Measurements from ENCODE around the gene ECE2. TPM values are rescaled to one million over a fixed set of nuclear protein-coding genes. Genes with fewer than 3 reads are reported as not detected.
"Not testable (repeated sequence)": the region's sequence is repeated elsewhere in the genome, so short reads cannot be mapped to it uniquely, and the experiment has no call there.

Gene ECE2
- total and polyA plus RNA-seq, 4 donors = not detected

GRCh38 chr3:184339451-184340135 is 63.8 kb downstream of the ECE2 start:
- H3K9ac ChIP-seq (ENCODE audit: low read depth in 1 of 2, low read length in 2 of 2); H3K9me3 ChIP-seq (ENCODE audit: control insufficient read depth in 4 of 4, low read length in 3 of 4); H3K27ac ChIP-seq (ENCODE audit: low read depth in 1 of 2, low read length in 2 of 2); H3K4me3 ChIP-seq (ENCODE audit: low read depth in 1 of 3, low read length in 3 of 3); DNase-seq (ENCODE audit: low spot score); H3K27me3 ChIP-seq (ENCODE audit: control insufficient read depth in 4 of 4, insufficient read depth in 4 of 4, low read length in 3 of 4): not testable (repeated sequence)
- H3K36me3 ChIP-seq (ENCODE audit: control insufficient read depth in 4 of 4, insufficient read depth in 3 of 4, low read depth in 1 of 4, low read length in 3 of 4) = peaks cover 0 to 21% (median 7%) of the 10 kb centered on the region in 4 donors
- WGBS = 97% methylated on average over 19 of the region's 19 CpGs
- H3K4me1 ChIP-seq (ENCODE audit: control insufficient read depth in 4 of 4, insufficient read depth in 4 of 4, low read length in 3 of 4) = peaks cover 0 to 13% (median 6%) of the 10 kb centered on the region in 4 donors

- H3K36me3 ChIP-seq (ENCODE audit: control insufficient read depth in 4 of 4, insufficient read depth in 3 of 4, low read depth in 1 of 4, low read length in 3 of 4) = peaks cover 0 to 18% (median 5%) of the 10 kb centered on the region in 4 donors
- H3K27ac ChIP-seq (ENCODE audit: low read depth in 1 of 2, low read length in 2 of 2) = no peak overlapping the region
- H3K4me1 ChIP-seq (ENCODE audit: control insufficient read depth in 4 of 4, insufficient read depth in 4 of 4, low read length in 3 of 4) = peaks cover 0 to 6% (median 2%) of the 10 kb centered on the region in 4 donors
- WGBS = 95% methylated on average over 7 of the region's 7 CpGs
- H3K9me3 ChIP-seq (ENCODE audit: control insufficient read depth in 4 of 4, low read length in 3 of 4) = no peaks in the 10 kb centered on the region
- TF ChIP-seq MAX (IDR thresholded peaks at IDR 0.05) (no peak), JUND (IDR thresholded peaks at IDR 0.05) (no peak), FOXA1 (IDR thresholded peaks at IDR 0.05) (no peak), HNF4A (conservative IDR thresholded peaks at IDR 0.05) (no peak), ZBTB33 (IDR thresholded peaks at IDR 0.05) (no peak), CTCF (IDR thresholded peaks at IDR 0.05; ENCODE audit: low read depth, low read length, missing input control) (no peak), TAF1 (conservative IDR thresholded peaks at IDR 0.05) (no peak)
- H3K27me3 ChIP-seq (ENCODE audit: control insufficient read depth in 4 of 4, insufficient read depth in 4 of 4, low read length in 3 of 4) = no peaks in the 10 kb centered on the region
- H3K9ac ChIP-seq (ENCODE audit: low read depth in 1 of 2, low read length in 2 of 2) = no peak overlapping the region
- no peak overlapping the region for H3K4me3 ChIP-seq (ENCODE audit: low read depth in 1 of 3, low read length in 3 of 3)
- DNase-seq (ENCODE audit: low spot score) = no peak
Measured at GRCh38 chr3:184341925-184342324, 66.1 kb downstream of the ECE2 start.

Small RNA genes lying within 50 kb of the gene (small RNA-seq; reads per million reads assigned to genes)
- gene MIR1224 (not detected), gene SNORD66 (334 reads per million, percentile 99 among the genes with 10 or more reads in this experiment)

Other genes starting within 250 kb of the ECE2 start
- not detected for gene HTR3D, start 244.3 kb upstream of the ECE2 start, total RNA-seq
- gene HTR3D, start 244.3 kb upstream of the ECE2 start, polyA plus RNA-seq = not detected
- not detected for gene HTR3C, start 223.0 kb upstream of the ECE2 start, total RNA-seq
- not detected for gene HTR3C, start 223.0 kb upstream of the ECE2 start, polyA plus RNA-seq
- not detected for gene HTR3E, start 179.0 kb upstream of the ECE2 start, total RNA-seq
- gene HTR3E, start 179.0 kb upstream of the ECE2 start, polyA plus RNA-seq = not detected
- gene EIF2B5, start 140.7 kb upstream of the ECE2 start, total RNA-seq = 10 to 100 TPM; 28.2 to 34.3 TPM
- gene EIF2B5, start 140.7 kb upstream of the ECE2 start, polyA plus RNA-seq = 10 to 100 TPM; 19.0 to 20.6 TPM
- 10 to 100 TPM; 19.2 to 26.3 TPM for gene DVL3, start 120.6 kb upstream of the ECE2 start, total RNA-seq
- 10 to 100 TPM in 1 of 2 donors, 1 to 10 TPM in 1; 8.6 to 15.7 TPM for gene DVL3, start 120.6 kb upstream of the ECE2 start, polyA plus RNA-seq
- gene AP2M1, start 101.2 kb upstream of the ECE2 start, total RNA-seq = 100 to 1,000 TPM; 114 to 200 TPM
- gene AP2M1, start 101.2 kb upstream of the ECE2 start, polyA plus RNA-seq = 100 to 1,000 TPM in 1 of 2 donors, 10 to 100 TPM in 1; 71.9 to 155 TPM
- gene ABCF3, start 89.8 kb upstream of the ECE2 start, total RNA-seq = 10 to 100 TPM; 28.1 to 59.2 TPM
- gene ABCF3, start 89.8 kb upstream of the ECE2 start, polyA plus RNA-seq = 10 to 100 TPM; 29.7 to 37.8 TPM
- gene VWA5B2, start 46.4 kb upstream of the ECE2 start, total RNA-seq = under 1 TPM; under 0.01 to 0.14 TPM
- under 1 TPM in 1 of 2 donors, not detected in 1; 0.08 TPM for gene VWA5B2, start 46.4 kb upstream of the ECE2 start, polyA plus RNA-seq
- gene ALG3, start 27.1 kb upstream of the ECE2 start, total RNA-seq = 10 to 100 TPM; 27.7 to 64.5 TPM
- gene ALG3, start 27.1 kb upstream of the ECE2 start, polyA plus RNA-seq = 10 to 100 TPM; 64.4 to 78.6 TPM
- gene EEF1AKMT4, start 26.4 kb upstream of the ECE2 start, total RNA-seq = 10 to 100 TPM in 1 of 2 donors, 1 to 10 TPM in 1; 2.1 to 11.0 TPM
- gene EEF1AKMT4, start 26.4 kb upstream of the ECE2 start, polyA plus RNA-seq = 10 to 100 TPM; 10.6 to 13.9 TPM
- not detected for gene CAMK2N2, start 14.5 kb upstream of the ECE2 start, total RNA-seq
- gene CAMK2N2, start 14.5 kb upstream of the ECE2 start, polyA plus RNA-seq = under 1 TPM in 1 of 2 donors, not detected in 1; 0.61 TPM
- gene PSMD2, start 23.2 kb downstream of the ECE2 start, total RNA-seq = 100 to 1,000 TPM; 200 to 213 TPM
- 100 to 1,000 TPM in 1 of 2 donors, 10 to 100 TPM in 1; 77.5 to 122 TPM for gene PSMD2, start 23.2 kb downstream of the ECE2 start, polyA plus RNA-seq
- 100 to 1,000 TPM; 162 to 329 TPM for gene EIF4G1, start 38.6 kb downstream of the ECE2 start, total RNA-seq
- 100 to 1,000 TPM; 140 to 253 TPM for gene EIF4G1, start 38.6 kb downstream of the ECE2 start, polyA plus RNA-seq
- gene FAM131A, start 61.6 kb downstream of the ECE2 start, total RNA-seq = 1 to 10 TPM; 3.5 to 5.7 TPM
- gene FAM131A, start 61.6 kb downstream of the ECE2 start, polyA plus RNA-seq = 1 to 10 TPM in 1 of 2 donors, under 1 TPM in 1; 0.81 to 1.9 TPM
- gene CLCN2, start 85.6 kb downstream of the ECE2 start, total RNA-seq = 1 to 10 TPM; 3.6 to 3.9 TPM
- 1 to 10 TPM; 1.1 to 1.6 TPM for gene CLCN2, start 85.6 kb downstream of the ECE2 start, polyA plus RNA-seq
- 10 to 100 TPM; 25.7 to 55.7 TPM for gene POLR2H, start 85.7 kb downstream of the ECE2 start, total RNA-seq
- gene POLR2H, start 85.7 kb downstream of the ECE2 start, polyA plus RNA-seq = 10 to 100 TPM; 43.1 to 43.9 TPM
- 1 to 10 TPM; 3.9 to 6.0 TPM for gene THPO, start 102.2 kb downstream of the ECE2 start, total RNA-seq
- 10 to 100 TPM; 11.9 to 14.4 TPM for gene THPO, start 102.2 kb downstream of the ECE2 start, polyA plus RNA-seq
- gene CHRD, start 104.0 kb downstream of the ECE2 start, total RNA-seq = 10 to 100 TPM; 21.7 to 66.4 TPM
- 10 to 100 TPM in 1 of 2 donors, 1 to 10 TPM in 1; 9.2 to 48.1 TPM for gene CHRD, start 104.0 kb downstream of the ECE2 start, polyA plus RNA-seq